KG1 (cell line): ENCODE data around the gene NTRK3.
"Not testable (repeated sequence)": the region's sequence is repeated elsewhere in the genome, so short reads cannot be mapped to it uniquely, and the experiment has no call there.

ENCODE experiments used
- DNase-seq: peaks from one replicate; lab custom pipeline; 2025; lab: John Stamatoyannopoulos, UW

The NTRK3 gene

DNA sequence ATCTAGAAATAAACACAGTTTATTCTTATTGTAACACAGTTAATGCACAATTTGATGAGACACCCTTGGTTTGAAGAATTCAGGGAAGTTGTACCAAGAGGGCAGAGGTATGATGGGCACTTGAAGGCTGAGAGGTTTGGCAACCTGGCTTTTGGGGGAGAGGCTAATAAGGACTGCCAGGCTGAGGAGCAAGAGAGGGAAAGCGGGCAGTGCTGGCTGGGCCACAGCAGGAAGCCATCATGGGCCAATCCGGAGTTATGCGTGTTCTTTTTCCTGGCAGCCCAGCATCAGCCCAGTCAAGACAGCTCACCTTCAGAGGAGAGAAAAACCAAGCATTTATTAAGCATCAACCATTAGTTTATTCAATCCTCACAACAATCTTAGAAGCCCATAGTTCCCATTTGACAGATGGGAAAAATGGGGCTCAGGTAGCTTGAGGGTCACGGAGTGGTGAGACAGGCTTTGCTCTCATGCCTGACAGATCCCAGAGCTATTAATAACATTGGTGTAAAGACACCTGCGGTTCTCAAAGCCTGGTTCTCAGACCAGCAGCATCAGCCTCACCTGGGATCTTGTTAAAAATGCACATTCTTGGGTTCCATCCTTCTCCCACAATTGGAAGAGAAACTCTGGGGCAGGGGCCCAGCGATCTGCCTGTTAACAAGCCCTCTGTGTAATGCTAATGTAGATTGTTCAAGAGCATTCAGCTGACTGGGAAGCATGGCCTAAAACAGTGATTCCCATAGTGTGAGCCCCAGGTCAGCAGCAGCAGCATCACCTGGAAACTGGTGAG, 183.7 kb downstream of the NTRK3 start:
- no peak for DNase-seq

- DNase-seq, result not testable (repeated sequence)
Observed at GRCh38 chr15:88072133-88072532, 184.4 kb downstream of the NTRK3 start.

DNA sequence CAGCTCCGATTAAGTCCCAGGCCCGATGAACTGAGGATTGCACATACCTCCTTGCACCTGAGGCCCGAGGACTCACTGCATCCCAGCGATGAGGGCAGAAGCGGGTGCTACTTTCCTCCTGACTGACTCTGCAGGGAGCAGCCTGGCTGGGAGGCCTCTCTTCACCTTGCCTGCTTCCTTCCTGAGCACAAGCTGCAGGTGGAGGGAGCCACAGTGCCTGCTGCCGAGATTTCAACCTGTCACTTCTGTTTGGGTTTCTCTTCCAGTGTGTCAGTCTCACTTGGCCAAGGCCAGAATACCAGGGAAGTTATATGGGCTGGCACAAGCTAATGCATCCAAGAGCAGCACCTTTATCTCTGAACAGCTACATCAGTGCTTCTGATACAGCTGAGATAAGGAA, 185.4 kb downstream of the NTRK3 start:
- no peak for DNase-seq

- DNase-seq, result no peak
Observed at GRCh38 chr15:88069561-88069960, 187.0 kb downstream of the NTRK3 start.

DNA sequence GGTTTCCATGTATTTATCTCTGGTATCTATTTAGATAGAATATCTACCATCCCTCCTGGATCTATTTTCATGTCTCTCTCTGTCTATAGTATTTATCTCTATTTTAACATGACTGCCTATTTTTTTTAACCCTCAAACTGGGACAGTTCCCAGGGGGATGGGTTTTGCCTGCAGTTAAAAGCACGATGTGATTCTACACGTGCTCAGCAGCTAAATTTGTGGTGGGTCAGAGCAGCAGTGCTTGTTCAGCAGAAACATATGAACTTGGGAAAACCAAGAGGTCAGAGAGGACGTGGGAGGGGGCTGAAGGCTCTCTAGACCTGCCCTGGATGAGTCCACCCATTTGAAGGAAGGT, 189.2 kb downstream of the NTRK3 start:
- no peak for DNase-seq

- no peak for DNase-seq
Observed at GRCh38 chr15:88066636-88067330, 189.8 kb downstream of the NTRK3 start.

DNA sequence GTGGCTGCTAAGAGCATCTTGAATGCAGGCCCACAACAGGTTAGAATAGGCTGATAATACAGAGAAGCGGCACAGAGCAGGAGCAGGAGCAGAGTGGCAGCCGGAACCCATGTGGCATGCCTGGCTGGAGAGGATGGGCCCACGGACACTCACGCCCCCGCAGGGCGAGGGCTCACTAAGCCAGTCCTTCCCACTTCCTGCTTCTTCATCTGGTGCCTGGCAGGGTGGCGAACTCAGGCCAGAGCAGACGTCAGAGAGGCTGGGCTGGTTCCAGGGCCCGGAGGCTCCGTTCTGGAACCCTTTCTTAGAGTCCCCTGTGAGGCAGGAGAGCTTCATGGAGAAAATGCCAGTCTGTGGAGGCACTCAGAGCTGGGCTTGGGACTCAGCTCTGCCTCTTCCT, 195.1 kb downstream of the NTRK3 start:
- DNase-seq, result no peak

DNA sequence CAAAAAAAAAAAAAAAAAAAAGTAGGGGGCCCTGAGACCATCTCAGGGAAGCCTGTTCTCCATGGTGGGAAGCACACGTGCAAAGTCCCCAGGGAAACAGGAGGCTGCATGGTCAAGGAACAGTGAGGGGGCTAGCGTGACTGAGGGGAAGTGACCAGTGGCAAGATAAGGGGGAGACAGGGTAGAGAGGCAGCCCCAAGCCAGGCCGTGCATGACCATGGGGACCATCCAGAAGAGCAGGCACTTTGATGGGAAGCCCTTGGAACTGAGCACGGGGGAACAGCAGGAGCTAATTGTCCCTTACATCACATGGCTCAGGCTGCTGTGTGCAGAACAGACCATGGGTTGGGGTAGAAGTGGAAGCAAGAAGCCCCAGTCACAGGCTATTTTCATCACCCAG, 196.2 kb downstream of the NTRK3 start:
- DNase-seq, result no peak

DNA sequence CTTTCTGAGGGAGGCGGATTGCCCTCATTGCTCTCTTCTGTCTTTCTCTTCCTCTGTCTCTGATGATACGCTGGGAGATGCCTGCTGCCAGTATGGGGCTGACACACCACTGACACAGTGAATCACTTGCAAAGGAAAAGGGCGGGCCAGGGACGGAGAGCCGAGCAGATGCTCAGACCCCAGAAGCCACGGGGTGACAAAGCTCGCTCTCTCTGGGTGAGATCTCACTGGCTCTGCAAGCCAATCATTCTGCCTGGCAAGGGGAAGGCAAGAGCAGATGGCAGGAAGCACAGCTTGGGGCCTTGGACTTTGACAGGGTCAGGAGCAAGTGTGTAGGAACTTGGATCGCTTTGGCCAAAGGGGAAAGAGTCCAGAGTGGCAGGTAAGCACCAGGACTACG, 198.7 kb downstream of the NTRK3 start:
- DNase-seq, result no peak

DNA sequence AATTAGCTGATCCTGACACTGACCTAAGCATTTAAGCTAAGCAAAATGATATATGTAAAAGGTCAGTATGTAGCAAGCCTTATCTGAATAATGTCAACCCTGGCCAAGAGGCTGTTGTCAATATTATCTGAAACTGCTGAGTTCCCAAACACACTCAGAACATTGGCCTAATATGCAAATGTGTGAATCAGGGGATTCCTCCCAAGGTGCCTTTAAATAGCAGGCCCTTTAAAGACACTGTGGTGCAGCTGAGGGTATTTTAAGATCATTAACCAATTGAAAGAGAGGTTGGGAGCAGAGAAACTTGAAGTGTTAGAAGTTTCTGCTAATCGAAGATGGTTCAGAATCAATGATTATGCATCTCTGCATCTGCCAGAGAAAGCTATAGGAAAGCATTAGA, 207.0 kb downstream of the NTRK3 start:
- no peak for DNase-seq

DNA sequence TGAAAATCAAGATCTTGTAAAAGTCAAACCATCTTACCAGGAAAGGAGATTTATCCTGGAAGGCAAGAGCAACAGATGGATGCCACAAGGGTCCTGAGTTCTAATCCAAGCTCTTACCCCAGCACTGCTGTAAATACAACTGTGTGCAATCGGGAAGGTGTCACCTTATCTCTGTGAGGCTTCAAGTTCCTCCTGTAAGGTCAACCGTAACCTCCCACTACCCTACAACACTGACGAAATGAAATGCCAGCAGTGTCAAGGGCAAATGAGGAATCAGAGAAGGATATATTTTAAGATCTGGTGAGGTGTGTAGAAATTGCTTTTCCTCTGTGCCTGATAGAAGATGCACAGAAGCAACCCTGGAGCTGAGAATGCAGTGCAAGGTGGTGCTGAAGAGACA, 207.8 kb downstream of the NTRK3 start:
- no peak for DNase-seq

DNA sequence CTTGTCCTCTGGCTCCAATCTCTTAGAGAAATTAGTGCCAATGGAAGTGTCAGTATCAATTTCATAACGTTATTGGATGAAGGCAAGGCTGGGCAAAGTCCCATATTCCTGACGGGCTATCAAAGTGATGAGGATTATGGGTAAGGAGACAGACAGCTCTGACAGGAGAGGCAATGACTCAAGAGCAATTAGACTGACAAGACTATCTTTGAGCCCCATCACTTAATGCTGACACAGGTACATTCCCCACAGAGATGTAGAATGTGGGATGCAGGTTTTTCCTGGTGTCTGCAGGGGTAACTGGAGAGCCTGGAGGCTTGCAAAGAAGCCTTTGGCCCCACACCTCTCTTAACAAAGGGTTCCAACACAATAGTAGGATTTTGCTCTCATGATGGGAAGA, 208.3 kb downstream of the NTRK3 start:
- no peak for DNase-seq

DNA sequence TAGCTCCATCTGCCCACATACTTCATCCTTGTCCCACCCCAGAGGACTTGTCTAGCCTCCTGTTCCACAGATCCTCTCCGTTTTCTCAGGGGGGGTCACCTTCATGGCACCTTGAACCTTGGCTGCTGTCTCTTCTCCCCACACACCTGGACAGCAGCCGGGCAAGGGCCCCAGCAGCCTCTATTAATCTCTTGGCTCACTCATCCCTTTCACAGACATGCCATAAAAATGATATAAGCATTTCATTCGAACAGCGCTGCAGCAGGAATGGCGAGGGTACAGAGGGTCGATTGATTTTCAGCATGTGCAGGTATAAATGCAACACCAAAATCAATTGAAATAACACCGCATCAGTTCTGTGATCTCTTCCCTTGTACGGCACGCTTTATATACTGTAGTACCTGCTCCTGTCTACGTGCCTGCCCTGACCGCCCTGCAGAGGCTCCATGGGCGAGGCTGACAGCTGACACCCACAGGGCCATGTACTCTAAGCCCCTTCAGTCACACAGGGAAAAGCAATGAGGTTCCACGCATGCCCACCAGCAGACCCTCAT, 209.9 kb downstream of the NTRK3 start:
- no peak for DNase-seq

GRCh38 chr15:88043396-88043795, 213.1 kb downstream of the NTRK3 start:
- no peak for DNase-seq

GRCh38 chr15:88042047-88042446, 214.5 kb downstream of the NTRK3 start:
- DNase-seq, result no peak

GRCh38 chr15:88040516-88040915, 216.0 kb downstream of the NTRK3 start:
- no peak for DNase-seq

DNA sequence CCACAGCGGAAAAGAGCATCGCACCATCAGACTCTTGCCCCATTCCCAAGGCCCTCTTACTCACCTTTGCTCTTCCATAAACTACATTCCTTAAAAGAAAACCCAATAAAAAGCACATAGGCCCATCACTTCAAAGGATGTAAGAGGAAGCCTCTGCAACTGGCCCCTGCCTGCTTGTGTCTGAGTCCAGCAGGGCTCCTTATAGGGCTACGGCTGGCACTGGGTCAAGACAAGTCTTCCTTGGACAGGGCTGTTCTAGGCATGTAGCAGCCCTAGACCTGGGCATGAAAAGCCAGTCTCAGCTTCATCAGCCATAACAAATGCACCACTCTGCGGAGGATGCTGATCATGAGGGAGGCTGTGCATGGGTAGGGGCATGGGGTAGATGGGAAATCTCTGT, 218.3 kb downstream of the NTRK3 start:
- DNase-seq, result no peak

GRCh38 chr15:88036154-88036839, 220.2 kb downstream of the NTRK3 start:
- no peak for DNase-seq

DNA sequence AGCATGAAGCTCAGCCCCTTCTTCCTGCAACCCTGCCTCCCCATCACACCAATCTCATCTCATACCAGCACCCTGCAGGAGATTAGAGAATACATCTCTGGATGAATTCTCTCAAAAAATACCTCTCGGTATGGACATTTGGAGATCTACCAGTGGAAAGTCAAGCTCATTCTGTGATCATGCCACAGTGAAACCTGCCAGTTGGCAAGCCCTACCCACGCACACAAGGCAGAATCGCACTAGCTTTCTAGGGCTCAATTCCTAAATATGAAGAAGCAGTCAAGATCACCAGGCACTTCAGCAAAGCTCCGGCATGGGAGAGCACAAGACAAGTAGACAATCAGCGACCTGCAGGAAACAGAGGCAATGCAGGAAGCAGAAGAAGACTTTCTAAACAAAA, 221.2 kb downstream of the NTRK3 start:
- no peak for DNase-seq

DNA sequence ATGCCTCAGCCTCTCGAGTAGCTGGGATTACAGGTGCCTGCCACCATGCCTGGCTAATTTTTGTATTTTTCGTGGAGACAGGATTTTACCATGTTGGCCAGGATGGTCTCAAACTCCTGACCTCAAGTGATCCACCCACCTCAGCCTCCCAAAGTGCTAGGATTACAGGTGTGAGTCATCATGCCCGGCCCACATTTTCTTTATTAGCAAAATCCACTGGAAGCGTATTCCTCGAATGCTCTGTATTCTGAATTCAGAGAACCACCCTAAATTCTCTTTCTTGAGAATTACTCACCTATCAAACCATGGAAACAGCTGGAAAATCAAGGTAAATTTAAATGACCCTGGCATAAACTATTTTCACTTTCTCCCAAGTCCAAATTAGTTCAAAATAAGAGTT, 223.1 kb downstream of the NTRK3 start:
- not testable (repeated sequence) for DNase-seq

GRCh38 chr15:88032787-88033186, 223.8 kb downstream of the NTRK3 start:
- no peak for DNase-seq

GRCh38 chr15:88031461-88031860, 225.1 kb downstream of the NTRK3 start:
- DNase-seq, result no peak

- no peak for DNase-seq
Observed at GRCh38 chr15:88029696-88030095, 226.8 kb downstream of the NTRK3 start.
